ENCODE data around the gene SPARC. TPM values are rescaled to one million over a fixed set of nuclear protein-coding genes. Genes with fewer than 3 reads are reported as not detected.

SPARC gene
- total RNA-seq, 1 experiment from 2014 or later: 339 TPM

DNA sequence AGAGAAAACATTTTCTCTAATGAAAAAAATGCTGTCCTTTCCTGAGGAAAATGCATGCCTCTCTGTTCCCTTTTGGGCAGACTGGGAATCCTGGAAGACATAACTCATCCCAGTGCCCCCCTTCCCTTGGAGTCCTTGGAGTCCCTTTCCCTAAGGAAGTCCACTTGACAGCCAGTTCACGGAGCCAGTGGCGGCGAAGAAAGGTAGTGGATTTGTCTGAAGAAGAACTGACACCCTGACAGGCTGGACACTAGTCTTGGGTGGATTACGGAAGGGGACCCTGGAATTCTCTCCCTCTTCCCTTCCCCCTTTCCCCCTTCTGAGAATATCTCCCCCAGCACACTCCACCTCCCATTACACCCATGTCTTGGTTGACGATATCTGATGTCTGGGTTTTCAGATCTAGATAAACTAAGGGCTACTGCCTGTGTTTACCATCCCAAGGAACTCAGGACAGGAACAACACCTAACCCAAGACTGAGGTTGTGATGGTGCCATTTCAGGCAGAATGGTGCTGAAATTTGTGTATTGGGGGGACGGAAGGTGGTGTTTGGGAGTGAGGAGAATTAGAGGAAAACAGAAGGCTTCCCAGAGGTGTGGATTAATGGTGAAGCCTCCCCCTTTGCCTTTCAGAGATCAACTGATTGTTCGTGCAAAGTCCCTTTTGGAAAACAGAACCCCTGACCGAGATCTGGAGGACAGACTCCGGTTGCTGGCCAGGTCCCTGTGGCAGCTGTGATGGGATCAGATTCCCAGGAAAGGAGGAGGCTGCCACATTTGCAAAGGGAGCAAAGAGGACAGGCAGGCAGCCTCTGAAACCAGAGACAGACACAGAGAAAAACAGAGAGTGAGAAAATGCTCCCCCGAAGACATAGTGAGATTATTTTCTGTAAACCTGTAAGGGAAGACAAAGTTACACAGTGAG is 704 bp downstream of the SPARC start:
- ChIA-PET CTCF (no interaction called here), POLR2A (ENCODE audit: low non-redundant PET) (no interaction called here)
- TF ChIP-seq CTCF (conservative IDR thresholded peaks at IDR 0.05; ENCODE audit: low read depth, low read length): no peak
- TF ChIP-seq EZH2 (IDR thresholded peaks at IDR 0.05; ENCODE audit: borderline replicate concordance, low read depth, low read length, poor library complexity, severe bottlenecking): no peak
- intact Hi-C loops (cut with micrococcal nuclease; ENCODE audit: unreplicated experiment): no loop called here
- no peaks in the 10 kb centered on the region for H3K9me3 ChIP-seq (ENCODE audit: low read depth, low read length, poor library complexity, severe bottlenecking)
- H3K27me3 ChIP-seq (replicated peaks; ENCODE audit: insufficient read depth, low read depth, low read length, poor library complexity): no peaks in the 10 kb centered on the region
- peaks cover 44% of the 10 kb centered on the region for H3K4me1 ChIP-seq (ENCODE audit: insufficient read depth, low read length, poor library complexity, severe bottlenecking)
- no peak for DNase-seq (ENCODE audit: low spot score)
- H3K4me3 ChIP-seq (ENCODE audit: low read depth, low read length, poor library complexity, severe bottlenecking): peak overlapping the region; percentile 69
- BruUV-seq (replicated peaks): TSS peak; percentile 80
- H3K36me3 ChIP-seq (ENCODE audit: insufficient read depth, low read length, poor library complexity, severe bottlenecking): no peaks in the 10 kb centered on the region
- peak overlapping the region; percentile 81 for H3K27ac ChIP-seq (ENCODE audit: low read depth, low read length, poor library complexity, severe bottlenecking)

DNA sequence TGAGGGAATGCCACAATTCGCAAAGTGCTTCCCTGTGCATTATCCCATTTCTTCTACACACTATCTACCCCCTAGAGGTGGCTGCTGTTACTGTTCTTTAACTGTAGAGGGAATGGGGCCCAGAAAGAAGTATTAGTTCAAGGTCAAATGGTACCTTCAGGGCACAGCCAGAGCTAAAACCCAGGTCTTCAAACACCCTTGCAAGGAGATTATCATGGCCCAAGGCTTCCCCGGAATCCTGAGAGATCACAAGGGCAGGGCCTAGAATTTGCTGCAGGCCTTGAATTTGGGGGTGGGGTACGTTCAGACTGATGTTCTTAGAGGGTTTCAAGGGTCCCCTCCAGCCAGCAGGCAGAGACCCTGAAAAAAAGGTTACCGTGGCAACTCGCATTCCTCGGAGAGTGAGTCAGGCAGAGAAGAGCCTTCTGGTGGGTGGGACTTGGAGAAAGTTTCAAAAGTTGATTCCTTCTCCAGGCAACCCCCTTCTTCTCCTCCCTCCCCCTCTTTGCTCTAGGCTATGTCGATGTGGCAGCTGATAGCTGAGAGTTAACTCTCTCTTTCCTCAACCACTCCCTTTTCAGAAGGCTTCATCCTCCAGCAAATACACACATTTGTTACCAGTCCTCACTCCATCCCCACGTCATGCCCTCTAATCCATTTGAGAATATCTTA is 1.9 kb downstream of the SPARC start:
- intact Hi-C loops (cut with micrococcal nuclease; ENCODE audit: unreplicated experiment): no loop called here
- ChIA-PET CTCF (interaction anchor here (0.5 kb wide), 1 partner anchor 57 kb away, joined by 3 read pairs; no protein-coding TSS in a partner anchor), POLR2A (ENCODE audit: low non-redundant PET) (no interaction called here)
- Histone ChIP-seq H3K27me3 (replicated peaks; ENCODE audit: insufficient read depth, low read depth, low read length, poor library complexity) (no peaks in the 10 kb centered on the region), H3K9me3 (ENCODE audit: low read depth, low read length, poor library complexity, severe bottlenecking) (no peaks in the 10 kb centered on the region), H3K4me3 (ENCODE audit: low read depth, low read length, poor library complexity, severe bottlenecking) (peak overlapping the region; percentile 69), H3K4me1 (ENCODE audit: insufficient read depth, low read length, poor library complexity, severe bottlenecking) (peaks cover 44% of the 10 kb centered on the region), H3K36me3 (ENCODE audit: insufficient read depth, low read length, poor library complexity, severe bottlenecking) (no peaks in the 10 kb centered on the region), H3K27ac (ENCODE audit: low read depth, low read length, poor library complexity, severe bottlenecking) (peak overlapping the region; percentile 81)
- peak; percentile 92 for DNase-seq (ENCODE audit: low spot score)
- BruUV-seq (replicated peaks): no TSS peak
- TF ChIP-seq CTCF (conservative IDR thresholded peaks at IDR 0.05; ENCODE audit: low read depth, low read length) (peak; percentile 54), EZH2 (IDR thresholded peaks at IDR 0.05; ENCODE audit: borderline replicate concordance, low read depth, low read length, poor library complexity, severe bottlenecking) (no peak)

- no peaks in the 10 kb centered on the region for H3K36me3 ChIP-seq (ENCODE audit: insufficient read depth, low read length, poor library complexity, severe bottlenecking)
- no TSS peak for BruUV-seq (replicated peaks)
- CTCF ChIA-PET: interaction anchor here (0.7 kb wide), 1 partner anchor 25 kb away, joined by 3 read pairs; no protein-coding TSS in a partner anchor
- H3K9me3 ChIP-seq (ENCODE audit: low read depth, low read length, poor library complexity, severe bottlenecking): no peaks in the 10 kb centered on the region
- DNase-seq (ENCODE audit: low spot score): no peak
- TF ChIP-seq CTCF (conservative IDR thresholded peaks at IDR 0.05; ENCODE audit: low read depth, low read length): no peak
- TF ChIP-seq EZH2 (IDR thresholded peaks at IDR 0.05; ENCODE audit: borderline replicate concordance, low read depth, low read length, poor library complexity, severe bottlenecking): no peak
- POLR2A ChIA-PET (ENCODE audit: low non-redundant PET): interaction anchor here (0.6 kb wide), 1 partner anchor 10 kb away, joined by 8 read pairs; no protein-coding TSS in a partner anchor
- H3K4me3 ChIP-seq (ENCODE audit: low read depth, low read length, poor library complexity, severe bottlenecking): no peak overlapping the region
- intact Hi-C loops (cut with micrococcal nuclease; ENCODE audit: unreplicated experiment): no loop called here
- H3K27me3 ChIP-seq (replicated peaks; ENCODE audit: insufficient read depth, low read depth, low read length, poor library complexity): no peaks in the 10 kb centered on the region
- H3K27ac ChIP-seq (ENCODE audit: low read depth, low read length, poor library complexity, severe bottlenecking): peak overlapping the region; percentile 21
- H3K4me1 ChIP-seq (ENCODE audit: insufficient read depth, low read length, poor library complexity, severe bottlenecking): peaks cover 44% of the 10 kb centered on the region
Measured at GRCh38 chr5:151683986-151684588, 2.6 kb downstream of the SPARC start.

Data from A673 (cell line).